Measurements from ENCODE around the gene LRCOL1. TPM values are rescaled to one million over a fixed set of nuclear protein-coding genes. Genes with fewer than 3 reads are reported as not detected.

Gene LRCOL1
- total RNA-seq, 1 experiment from 2014 or later = not detected

GRCh38 chr12:132610866-132611602, 652 bp upstream of the LRCOL1 start:
- DNase-seq (ENCODE audit: low read depth, low spot score) = no peak
- TF ChIP-seq EZH2 (IDR thresholded peaks at IDR 0.05) (no peak), EGR1 (IDR thresholded peaks at IDR 0.05; ENCODE audit: low read depth) (no peak), SIN3A (IDR thresholded peaks at IDR 0.05; ENCODE audit: low read depth) (no peak), POLR2AphosphoS5 (IDR thresholded peaks at IDR 0.05; ENCODE audit: low read depth, low read length) (no peak), FOSL1 (IDR thresholded peaks at IDR 0.05; ENCODE audit: low read depth) (no peak), ZNF274 (IDR thresholded peaks at IDR 0.05; ENCODE audit: low read depth, low read length) (no peak), CEBPB (IDR thresholded peaks at IDR 0.05; ENCODE audit: low read depth) (no peak), CTCF (IDR thresholded peaks at IDR 0.05 in 2 of 3, conservative IDR thresholded peaks at IDR 0.05 in 1 of 3; ENCODE audit: borderline replicate concordance in 1 of 3, insufficient read depth in 1 of 3, low read depth in 2 of 3, low read length in 2 of 3) (no peak), ZFX (IDR thresholded peaks at IDR 0.05) (no peak), MAX (IDR thresholded peaks at IDR 0.05) (no peak), REST (IDR thresholded peaks at IDR 0.05; ENCODE audit: low read depth) (no peak), YY1 (IDR thresholded peaks at IDR 0.05; ENCODE audit: extremely low read depth, insufficient replicate concordance, low read depth, low read length) (no peak), ELF1 (IDR thresholded peaks at IDR 0.05; ENCODE audit: borderline replicate concordance, low read depth) (no peak)
- Histone ChIP-seq H3K9me3 (ENCODE audit: control insufficient read depth in 1 of 2, insufficient read depth in 1 of 2, low read depth in 1 of 2, low read length in 2 of 2) (no peaks in the 10 kb centered on the region), H3K4me2 (ENCODE audit: low read length) (no peak overlapping the region), H3K9ac (ENCODE audit: low read length) (no peak overlapping the region), H3K36me3 (ENCODE audit: control insufficient read depth in 1 of 2, insufficient read depth in 2 of 2, low read length in 2 of 2) (no peaks in the 10 kb centered on the region), H3K27me3 (ENCODE audit: insufficient read depth, low read length) (no peaks in the 10 kb centered on the region), H3K79me2 (ENCODE audit: insufficient read depth, low read length) (no peaks in the 10 kb centered on the region), H4K20me1 (ENCODE audit: insufficient read depth) (no peaks in the 10 kb centered on the region), H3K4me3 (replicated peaks in 1 of 2; ENCODE audit: low read depth in 1 of 2, low read length in 2 of 2) (no peak overlapping the region), H3K9me2 (ENCODE audit: insufficient read depth) (no peaks in the 10 kb centered on the region), H3K4me1 (ENCODE audit: control insufficient read depth in 1 of 2, insufficient read depth in 2 of 2, low read length in 2 of 2) (peaks cover 0 to 8% of the 10 kb centered on the region in 2 experiments; a peak in 2 of 4 replicates), H3K27ac (ENCODE audit: low read depth, low read length) (no peak overlapping the region), H2AFZ (ENCODE audit: low read depth, low read length, poor library complexity, severe bottlenecking) (no peak overlapping the region)
- ChIA-PET RAD21 (ENCODE audit: low non-redundant PET in 1 of 2, low total read pairs in 2 of 2, uncharacterized antibody in 2 of 2, unreplicated experiment in 2 of 2) (no interaction called here), CTCF (no interaction called here), POLR2A (no interaction called here)
- no peak for ATAC-seq
- intact Hi-C loops (cut with micrococcal nuclease) = no loop called here
- no TSS peak for BruUV-seq (replicated peaks)
